Natural killer cell (primary cell): ENCODE data around the gene KRT74. TPM values are rescaled to one million over a fixed set of nuclear protein-coding genes. Genes with fewer than 3 reads are reported as not detected.

Experiments used
- ATAC-seq, 3 donors: fragments of 150-1000 bp in 2 of 3; fragments of 200-7000 bp in 1 of 3; cut with Tn5 transposase; 1 replicate in 1 of 3; 2 replicates in 2 of 3; pipeline ENCODE4 v1.10.0; 2021; ENCODE audit warnings: mild to moderate bottlenecking in 2 of 3, moderate library complexity in 2 of 3
- DNase-seq, 2 donors: peaks; one replicate each; pipeline versions ENCODE4 v3.0.0 to v3.0.0-alpha.2; 2013 to 2021; ENCODE audit warnings: mixed read lengths in 1 of 2
- H3K27ac ChIP-seq: one replicate; pipeline ENCODE4 v1.5.1; 2013; ENCODE audit warnings: mild to moderate bottlenecking, low read length
- H3K27me3 ChIP-seq: one replicate; pipeline ENCODE4 v1.6.1; 2013; ENCODE audit warnings: low read length; ENCODE audit not compliant: control insufficient read depth, insufficient read depth
- H3K36me3 ChIP-seq: one replicate; pipeline ENCODE4 v1.6.1; 2013; ENCODE audit warnings: low read length; ENCODE audit not compliant: control insufficient read depth, insufficient read depth
- H3K4me1 ChIP-seq: one replicate; pipeline ENCODE4 v1.6.1; 2013; ENCODE audit warnings: low read length; ENCODE audit not compliant: control insufficient read depth, insufficient read depth
- H3K4me3 ChIP-seq: one replicate; pipeline ENCODE4 v1.5.1; 2013; ENCODE audit warnings: low read length
- H3K9me3 ChIP-seq: one replicate; pipeline ENCODE4 v1.6.1; 2013; ENCODE audit warnings: low read length; ENCODE audit not compliant: control insufficient read depth, insufficient read depth
- H3K27ac Mint-ChIP-seq, 2 donors: one replicate each; pipeline ENCODE4 v1.8.0; 2022; ENCODE audit warnings: mild to moderate bottlenecking in 2 of 2, mixed read lengths in 2 of 2, moderate library complexity in 1 of 2
- H3K27me3 Mint-ChIP-seq, 2 donors: one replicate each; pipeline ENCODE4 v1.8.0; 2022; ENCODE audit warnings: low read depth in 2 of 2, mixed read lengths in 2 of 2
- H3K36me3 Mint-ChIP-seq: one replicate; pipeline ENCODE4 v1.8.0; 2022; ENCODE audit warnings: mixed read lengths
- H3K4me1 Mint-ChIP-seq, 2 donors: one replicate each; pipeline ENCODE4 v1.8.0; 2022; ENCODE audit warnings: mixed read lengths in 2 of 2
- H3K4me3 Mint-ChIP-seq: one replicate; pipeline ENCODE4 v1.8.0; 2022; ENCODE audit warnings: mild to moderate bottlenecking, moderate library complexity, mixed read lengths
- H3K9me3 Mint-ChIP-seq, 2 donors: one replicate each; pipeline ENCODE4 v1.8.0; 2022; ENCODE audit warnings: mixed read lengths in 2 of 2
- WGBS: methylation state at CpG from one replicate; pipeline ENCODE4 v1.1.7; 2013; ENCODE audit warnings: missing lambda C conversion rate; ENCODE audit not compliant: insufficient coverage; 5-methylcytosine and 5-hydroxymethylcytosine counted together
- intact Hi-C: fragments of 100-400 bp; cut with micrococcal nuclease; formaldehyde crosslinking; loops from one replicate; pipeline ENCODE4 v1.14.2; 2022
- total RNA-seq, 4 donors: library from RNA; stranded (reverse); fragments of 120-200 nt in 1 of 4; gene quantifications; one replicate each; pipeline versions ENCODE4 v1.2.3 to v1.2.4, GENCODE V29; 2013 to 2022
- TF ChIP-seq, protein P1 (sequence below): fragments of 200-600 bp; IDR thresholded peaks from one replicate; pipeline ENCODE4 v1.8.0; 2022; ENCODE audit warnings: antibody characterized with exemption

KRT74 gene
- total RNA-seq, 3 donors from 2014 or later (not counting 1 experiment from before 2014, with no cell fraction given): 0.38 to 1.2 (median 0.38) TPM

DNA sequence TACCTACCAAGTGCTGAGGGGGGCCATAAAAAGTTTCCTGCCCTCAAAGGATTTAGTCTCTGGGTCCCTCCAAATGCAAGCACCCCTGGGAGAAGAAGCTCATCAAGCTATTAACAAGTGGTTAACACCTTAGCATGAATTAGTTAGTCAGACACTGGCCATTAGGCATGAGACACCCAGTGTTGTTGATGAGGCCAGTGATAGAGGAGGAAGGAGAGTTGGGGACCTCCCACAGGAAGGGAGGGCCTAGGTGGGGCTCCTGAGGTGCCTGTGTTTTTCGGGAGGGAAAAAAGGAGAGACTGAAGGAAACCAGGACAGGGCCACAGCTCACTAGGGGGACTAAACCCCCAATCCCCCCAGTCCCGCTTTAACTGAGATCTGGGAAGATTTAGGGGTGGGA, 16.2 kb downstream of the KRT74 start:
- H3K9me3 ChIP-seq: no peaks in the 10 kb centered on the region
- Mint-ChIP-seq H3K9me3 (no peaks in the 10 kb centered on the region), H3K27ac (peak overlapping the region; percentile 47 to 91), H3K4me3 (peak overlapping the region; percentile 82), H3K36me3 (no peaks in the 10 kb centered on the region), H3K27me3 (no peaks in the 10 kb centered on the region), H3K4me1 (peaks cover 82% of the 10 kb centered on the region in 2 donors)
- no peaks in the 10 kb centered on the region for H3K36me3 ChIP-seq
- H3K27ac ChIP-seq: peak overlapping the region; percentile 57
- H3K4me1 ChIP-seq: peaks cover 87% of the 10 kb centered on the region
- peak in 1 of 2 donors; percentile 28 for DNase-seq
- 80% methylated on average over 1 of the region's 2 CpGs for WGBS
- intact Hi-C loops: no loop called here
- ATAC-seq: peak in 1 of 3 donors; percentile 16
- TF ChIP-seq, protein P1, sequence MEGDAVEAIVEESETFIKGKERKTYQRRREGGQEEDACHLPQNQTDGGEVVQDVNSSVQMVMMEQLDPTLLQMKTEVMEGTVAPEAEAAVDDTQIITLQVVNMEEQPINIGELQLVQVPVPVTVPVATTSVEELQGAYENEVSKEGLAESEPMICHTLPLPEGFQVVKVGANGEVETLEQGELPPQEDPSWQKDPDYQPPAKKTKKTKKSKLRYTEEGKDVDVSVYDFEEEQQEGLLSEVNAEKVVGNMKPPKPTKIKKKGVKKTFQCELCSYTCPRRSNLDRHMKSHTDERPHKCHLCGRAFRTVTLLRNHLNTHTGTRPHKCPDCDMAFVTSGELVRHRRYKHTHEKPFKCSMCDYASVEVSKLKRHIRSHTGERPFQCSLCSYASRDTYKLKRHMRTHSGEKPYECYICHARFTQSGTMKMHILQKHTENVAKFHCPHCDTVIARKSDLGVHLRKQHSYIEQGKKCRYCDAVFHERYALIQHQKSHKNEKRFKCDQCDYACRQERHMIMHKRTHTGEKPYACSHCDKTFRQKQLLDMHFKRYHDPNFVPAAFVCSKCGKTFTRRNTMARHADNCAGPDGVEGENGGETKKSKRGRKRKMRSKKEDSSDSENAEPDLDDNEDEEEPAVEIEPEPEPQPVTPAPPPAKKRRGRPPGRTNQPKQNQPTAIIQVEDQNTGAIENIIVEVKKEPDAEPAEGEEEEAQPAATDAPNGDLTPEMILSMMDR: no peak
- H3K4me3 ChIP-seq: no peak overlapping the region
- H3K27me3 ChIP-seq: no peaks in the 10 kb centered on the region

DNA sequence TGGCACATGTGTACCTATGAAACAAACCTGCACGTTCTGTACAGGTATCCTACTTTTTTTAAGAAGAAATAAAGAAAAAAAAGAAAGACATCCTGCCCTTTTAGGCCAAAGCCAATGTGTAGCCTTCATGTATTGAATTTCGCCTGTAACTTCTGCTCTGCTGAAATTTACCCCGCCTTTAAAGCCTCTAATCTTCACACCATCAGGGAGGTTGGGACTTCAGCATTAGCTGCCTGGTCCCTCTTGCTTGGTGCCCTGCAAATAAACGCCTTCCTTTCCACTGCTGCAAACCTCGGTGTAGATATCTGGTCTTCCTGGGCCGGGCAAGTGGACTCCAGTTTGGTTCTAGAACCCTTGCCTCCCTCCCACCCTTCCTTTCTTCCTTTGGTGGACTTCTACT, 18.1 kb downstream of the KRT74 start:
- Histone ChIP-seq H3K9me3 (no peaks in the 10 kb centered on the region), H3K4me3 (no peak overlapping the region), H3K27ac (peak overlapping the region; percentile 37), H3K27me3 (no peaks in the 10 kb centered on the region), H3K4me1 (peaks cover 74% of the 10 kb centered on the region), H3K36me3 (no peaks in the 10 kb centered on the region)
- TF ChIP-seq, protein P1: no peak
- intact Hi-C loops: no loop called here
- no peaks in the 10 kb centered on the region for H3K9me3 Mint-ChIP-seq
- peak overlapping the region; percentile 71 for H3K4me3 Mint-ChIP-seq
- H3K36me3 Mint-ChIP-seq: no peaks in the 10 kb centered on the region
- H3K4me1 Mint-ChIP-seq: peaks cover 70 to 71% of the 10 kb centered on the region in 2 donors
- ATAC-seq (peak; percentile 39 to 60 (median 54)), DNase-seq (peak in 1 of 2 donors; percentile 67)
- H3K27me3 Mint-ChIP-seq: peaks cover 0 to 6% of the 10 kb centered on the region in 2 donors
- WGBS: 27% methylated on average over 6 of the region's 6 CpGs
- H3K27ac Mint-ChIP-seq: peak overlapping the region; percentile 47 to 91

DNA sequence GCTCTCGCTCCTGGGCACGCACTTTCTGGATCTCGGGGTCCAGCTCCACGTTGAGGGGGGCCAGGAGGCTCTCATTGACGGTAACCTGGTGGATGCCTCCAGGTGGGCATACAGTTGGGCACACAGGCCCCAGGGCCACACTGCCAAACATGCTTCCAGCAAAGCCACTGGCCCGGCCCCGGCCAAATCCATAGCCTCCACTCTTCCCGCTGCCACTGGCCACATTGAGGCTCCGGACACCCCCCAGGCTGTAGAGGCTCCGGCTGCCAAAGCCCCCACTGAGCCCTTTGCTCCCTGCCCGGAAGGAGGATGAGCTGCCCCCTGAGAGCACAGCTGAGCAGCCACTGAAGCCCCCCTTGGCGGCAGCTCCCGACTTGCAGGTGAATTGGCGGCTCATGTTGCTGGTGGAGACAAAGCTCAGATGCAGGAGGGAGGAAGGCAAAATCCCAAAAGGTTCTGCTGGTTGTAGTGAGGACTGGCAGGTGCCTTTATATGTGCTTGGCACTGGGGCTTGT, 20.9 kb downstream of the KRT74 start, which contains the start of gene KRT71:
TSS of gene KRT71 (minus strand) at position 465 of the 515 bp plus-strand sequence. CDS start at position 397, 68 bp downstream.
- 92% methylated on average over 14 of the region's 14 CpGs for WGBS
- DNase-seq (no peak), ATAC-seq (no peak)
- H3K4me1 ChIP-seq: peaks cover 46% of the 10 kb centered on the region
- Mint-ChIP-seq H3K4me3 (no peak within 1 kb of the TSS), H3K4me1 (peaks cover 43 to 44% of the 10 kb centered on the region in 2 donors), H3K27ac (peak within 1 kb of the TSS in 1 of 2 donors; percentile 91), H3K27me3 (peaks cover 0 to 13% of the 10 kb centered on the region in 2 donors), H3K9me3 (no peaks in the 10 kb centered on the region), H3K36me3 (no peaks in the 10 kb centered on the region)
- TF ChIP-seq, protein P1: no peak
- H3K27me3 ChIP-seq: no peaks in the 10 kb centered on the region
- H3K4me3 ChIP-seq: no peak within 1 kb of the TSS
- no peaks in the 10 kb centered on the region for H3K36me3 ChIP-seq
- intact Hi-C loops: no loop called here
- H3K27ac ChIP-seq: no peak within 1 kb of the TSS
- no peaks in the 10 kb centered on the region for H3K9me3 ChIP-seq

DNA sequence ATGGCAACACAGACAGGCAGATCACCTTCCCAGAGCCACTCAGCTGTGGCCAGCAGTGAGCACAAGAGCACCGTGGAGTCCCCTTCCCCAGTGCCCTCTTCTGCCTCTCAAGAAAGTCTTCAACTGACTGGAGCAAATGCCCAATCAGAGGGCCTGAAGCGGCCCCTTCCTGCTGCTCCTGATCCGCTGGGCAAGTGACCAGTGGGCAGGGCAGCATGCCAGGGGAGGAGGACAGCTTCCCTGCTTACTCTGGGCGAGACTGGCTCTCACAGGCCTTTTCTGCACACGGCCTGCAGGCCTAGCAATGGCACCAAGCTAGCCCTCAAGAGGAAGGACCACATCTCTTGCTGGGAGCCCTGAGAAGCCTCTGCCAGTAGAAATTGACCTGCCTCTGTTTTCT, 21.6 kb downstream of the KRT74 start:
- Mint-ChIP-seq H3K4me3 (no peak overlapping the region), H3K27ac (no peak overlapping the region), H3K36me3 (no peaks in the 10 kb centered on the region), H3K27me3 (peaks cover 0 to 13% of the 10 kb centered on the region in 2 donors), H3K4me1 (peaks cover 38 to 41% of the 10 kb centered on the region in 2 donors), H3K9me3 (no peaks in the 10 kb centered on the region)
- Histone ChIP-seq H3K4me1 (peaks cover 39% of the 10 kb centered on the region), H3K27ac (no peak overlapping the region), H3K9me3 (no peaks in the 10 kb centered on the region), H3K4me3 (no peak overlapping the region), H3K27me3 (no peaks in the 10 kb centered on the region), H3K36me3 (no peaks in the 10 kb centered on the region)
- ATAC-seq: no peak
- intact Hi-C loops: no loop called here
- TF ChIP-seq, protein P1: no peak
- DNase-seq: no peak
- 80% methylated on average over 5 of the region's 5 CpGs for WGBS
